RWPE1 (cell line): ENCODE results near the gene KIR2DL1.
"Not testable (repeated sequence)": the region's sequence is repeated elsewhere in the genome, so short reads cannot be mapped to it uniquely, and the experiment has no call there.

Experiments used
- CTCF ChIA-PET: fragments of 350-600 bp; sonication (Branson Sonifier 250); formaldehyde crosslinking; extraction: SDS; loops from one replicate; lab custom pipeline; 2021; lab: Yijun Ruan, JAX
- POLR2A ChIA-PET: fragments of 400-600 bp; formaldehyde crosslinking; extraction: SDS; loops from one replicate; lab custom pipeline; 2020; ENCODE audit warnings: antibody characterized with exemption; ENCODE audit not compliant: low non-redundant PET; lab: Yijun Ruan, JAX
- DNase-seq: peaks from one replicate; pipeline ENCODE4 v3.0.0; 2012; ENCODE audit warnings: low spot score
- H3K27ac ChIP-seq: fragments of 450-650 bp; 2 replicates; pipeline ENCODE4 v1.5.1; 2017
- TF ChIP-seq, protein P1 (sequence below): fragments of 450-650 bp; conservative IDR thresholded peaks from 2 replicates; pipeline ENCODE4 v1.5.1; 2017; ENCODE audit warnings: low read depth, mild to moderate bottlenecking

The KIR2DL1 gene

DNA sequence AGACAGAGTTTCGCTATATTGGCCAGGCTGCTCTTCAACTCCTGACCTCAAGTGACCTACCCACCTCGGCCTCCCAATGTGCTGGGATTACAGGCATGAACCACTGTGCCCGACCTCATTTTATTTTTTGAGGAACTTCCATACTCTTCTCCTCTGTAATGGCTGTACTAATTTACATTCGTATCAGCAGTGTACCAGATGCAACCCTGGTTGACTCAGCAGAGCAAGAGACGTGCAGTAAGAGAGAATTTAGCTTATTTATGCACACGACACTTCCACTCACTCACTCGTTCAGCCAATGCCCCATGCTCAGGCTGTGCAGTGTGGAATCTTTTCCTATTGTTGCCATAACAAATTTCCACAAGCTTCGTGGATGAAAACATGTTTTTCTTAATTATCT, 38.4 kb upstream of the KIR2DL1 start:
- ChIA-PET CTCF (no interaction called here), POLR2A (no interaction called here)
- DNase-seq, result no peak
- TF ChIP-seq, protein P1, sequence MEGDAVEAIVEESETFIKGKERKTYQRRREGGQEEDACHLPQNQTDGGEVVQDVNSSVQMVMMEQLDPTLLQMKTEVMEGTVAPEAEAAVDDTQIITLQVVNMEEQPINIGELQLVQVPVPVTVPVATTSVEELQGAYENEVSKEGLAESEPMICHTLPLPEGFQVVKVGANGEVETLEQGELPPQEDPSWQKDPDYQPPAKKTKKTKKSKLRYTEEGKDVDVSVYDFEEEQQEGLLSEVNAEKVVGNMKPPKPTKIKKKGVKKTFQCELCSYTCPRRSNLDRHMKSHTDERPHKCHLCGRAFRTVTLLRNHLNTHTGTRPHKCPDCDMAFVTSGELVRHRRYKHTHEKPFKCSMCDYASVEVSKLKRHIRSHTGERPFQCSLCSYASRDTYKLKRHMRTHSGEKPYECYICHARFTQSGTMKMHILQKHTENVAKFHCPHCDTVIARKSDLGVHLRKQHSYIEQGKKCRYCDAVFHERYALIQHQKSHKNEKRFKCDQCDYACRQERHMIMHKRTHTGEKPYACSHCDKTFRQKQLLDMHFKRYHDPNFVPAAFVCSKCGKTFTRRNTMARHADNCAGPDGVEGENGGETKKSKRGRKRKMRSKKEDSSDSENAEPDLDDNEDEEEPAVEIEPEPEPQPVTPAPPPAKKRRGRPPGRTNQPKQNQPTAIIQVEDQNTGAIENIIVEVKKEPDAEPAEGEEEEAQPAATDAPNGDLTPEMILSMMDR, result no peak
- H3K27ac ChIP-seq, result no peak overlapping the region

DNA sequence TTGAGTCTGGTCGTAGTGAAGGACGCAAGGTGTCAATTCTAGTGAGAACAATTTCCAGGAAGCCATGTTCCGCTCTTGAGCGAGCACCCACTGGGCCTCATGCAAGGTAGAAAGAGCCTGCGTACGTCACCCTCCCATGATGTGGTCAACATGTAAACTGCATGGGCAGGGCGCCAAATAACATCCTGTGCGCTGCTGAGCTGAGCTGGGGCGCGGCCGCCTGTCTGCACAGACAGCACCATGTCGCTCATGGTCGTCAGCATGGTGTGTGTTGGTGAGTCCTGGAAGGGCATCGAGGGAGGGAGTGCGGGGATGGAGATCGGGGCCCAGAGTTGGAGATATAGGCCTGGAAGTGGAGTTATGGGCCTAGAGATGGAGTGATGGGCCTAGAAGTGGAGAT, 31.3 kb upstream of the KIR2DL1 start, which contains the start of gene KIR2DL3:
KIR2DL3 (plus strand) TSS at position 208 of the 400 bp plus-strand sequence; CDS start at position 241, 33 bp downstream.
- POLR2A ChIA-PET, CTCF ChIA-PET, H3K27ac ChIP-seq: not testable (repeated sequence)

DNA sequence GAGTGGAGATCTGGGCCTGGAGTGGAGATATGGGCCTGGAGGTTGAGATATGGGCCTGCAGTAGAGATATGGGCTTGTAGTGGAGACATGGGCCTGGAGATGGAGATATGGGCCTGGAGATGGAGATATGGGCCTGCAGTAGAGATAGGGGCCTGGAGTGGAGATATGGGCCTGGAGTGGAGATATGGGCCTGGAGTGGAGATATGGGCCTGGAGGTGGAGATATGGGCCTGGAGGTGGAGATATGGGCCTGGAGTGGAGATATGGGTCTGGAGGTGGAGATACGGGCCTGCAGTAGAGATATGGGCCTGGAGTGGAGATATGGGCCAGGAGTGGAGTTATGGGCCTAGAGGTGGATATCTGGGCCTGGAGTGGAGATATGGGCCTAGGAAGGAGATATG, 30.9 kb upstream of the KIR2DL1 start:
- CTCF ChIA-PET, result no interaction called here
- POLR2A ChIA-PET, result no interaction called here
- DNase-seq, result no peak
- TF ChIP-seq, protein P1, result no peak
- H3K27ac ChIP-seq, result no peak overlapping the region

More for the DNA sequence above, 31.3 kb upstream of the KIR2DL1 start, which contains the start of gene KIR2DL3:
- DNase-seq, result not testable (repeated sequence)

DNA sequence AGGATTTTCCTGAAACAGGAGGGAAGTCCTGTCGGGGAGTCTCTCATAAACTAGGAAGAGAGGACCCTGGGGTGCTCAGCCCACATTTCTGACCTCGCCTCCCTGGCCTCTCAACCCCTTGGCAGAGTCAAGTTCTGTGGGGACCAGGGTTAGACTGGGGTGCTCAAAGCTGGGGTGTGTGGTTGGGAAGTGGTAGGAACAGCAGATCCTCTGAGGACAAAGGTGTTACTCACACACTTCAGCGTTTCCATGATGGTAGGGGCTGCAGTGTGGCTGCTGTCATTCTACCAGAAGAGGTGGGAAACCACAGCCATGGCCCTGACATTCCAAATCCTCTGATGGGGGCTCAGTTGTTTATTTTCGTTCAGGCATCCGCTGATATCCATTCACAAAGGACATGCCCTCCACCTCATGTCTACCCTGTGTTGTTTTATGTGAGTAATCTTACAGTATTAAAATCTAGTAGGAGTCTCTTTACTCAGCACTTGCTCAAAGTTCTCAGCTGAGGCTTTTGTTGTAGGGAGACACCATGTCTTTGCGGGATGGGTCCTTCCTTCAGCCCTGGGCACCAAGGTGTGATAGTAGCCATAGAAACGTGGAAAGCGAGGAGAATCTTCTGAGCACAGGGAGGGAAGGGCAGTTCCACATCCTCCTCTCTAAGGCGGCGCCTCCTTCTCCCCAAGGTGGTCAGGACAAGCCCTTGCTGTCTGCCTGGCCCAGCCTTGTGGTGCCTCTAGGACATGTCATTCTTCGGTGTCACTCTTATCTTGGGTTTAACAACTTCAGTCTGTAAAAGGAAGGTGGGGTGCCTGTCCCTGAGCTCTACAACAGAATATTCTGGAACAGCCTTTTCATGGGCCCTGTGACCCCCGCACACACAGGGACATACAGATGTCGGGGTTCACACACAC, 29.8 kb upstream of the KIR2DL1 start:
- H3K27ac ChIP-seq, result no peak overlapping the region
- POLR2A ChIA-PET, result no interaction called here
- TF ChIP-seq, protein P1, result no peak
- no peak for DNase-seq
- CTCF ChIA-PET, result no interaction called here

DNA sequence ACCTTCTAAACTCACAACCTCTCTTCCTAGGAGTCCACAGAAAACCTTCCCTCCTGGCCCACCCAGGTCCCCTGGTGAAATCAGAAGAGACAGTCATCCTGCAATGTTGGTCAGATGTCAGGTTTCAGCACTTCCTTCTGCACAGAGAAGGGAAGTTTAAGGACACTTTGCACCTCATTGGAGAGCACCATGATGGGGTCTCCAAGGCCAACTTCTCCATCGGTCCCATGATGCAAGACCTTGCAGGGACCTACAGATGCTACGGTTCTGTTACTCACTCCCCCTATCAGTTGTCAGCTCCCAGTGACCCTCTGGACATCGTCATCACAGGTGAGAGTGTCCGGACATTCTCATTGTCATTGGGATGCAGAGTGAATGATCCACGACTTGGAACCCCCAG, 27.6 kb upstream of the KIR2DL1 start:
- POLR2A ChIA-PET, result not testable (repeated sequence)

DNA sequence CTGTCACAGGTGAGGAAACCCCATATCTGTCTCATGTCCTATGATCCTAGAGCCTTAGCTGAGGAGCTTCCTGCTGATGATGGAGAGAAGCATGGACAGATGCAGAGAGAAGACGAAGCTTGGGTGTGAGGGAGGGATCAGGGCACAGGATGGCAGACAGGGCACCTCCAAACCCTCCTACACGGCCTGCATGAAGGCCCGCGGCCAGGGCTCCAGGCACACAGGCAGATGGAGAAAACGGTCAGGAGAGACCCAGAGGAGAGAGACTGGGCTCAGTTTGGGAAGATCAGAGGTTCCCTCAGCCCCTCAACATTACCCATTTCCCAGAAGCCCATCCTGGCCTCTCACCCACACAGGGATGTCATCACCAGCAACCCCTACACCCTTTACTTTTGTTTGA, 25.5 kb upstream of the KIR2DL1 start:
- CTCF ChIA-PET, result not testable (repeated sequence)

More for the DNA sequence above, 27.6 kb upstream of the KIR2DL1 start:
- H3K27ac ChIP-seq, DNase-seq, CTCF ChIA-PET: not testable (repeated sequence)

DNA sequence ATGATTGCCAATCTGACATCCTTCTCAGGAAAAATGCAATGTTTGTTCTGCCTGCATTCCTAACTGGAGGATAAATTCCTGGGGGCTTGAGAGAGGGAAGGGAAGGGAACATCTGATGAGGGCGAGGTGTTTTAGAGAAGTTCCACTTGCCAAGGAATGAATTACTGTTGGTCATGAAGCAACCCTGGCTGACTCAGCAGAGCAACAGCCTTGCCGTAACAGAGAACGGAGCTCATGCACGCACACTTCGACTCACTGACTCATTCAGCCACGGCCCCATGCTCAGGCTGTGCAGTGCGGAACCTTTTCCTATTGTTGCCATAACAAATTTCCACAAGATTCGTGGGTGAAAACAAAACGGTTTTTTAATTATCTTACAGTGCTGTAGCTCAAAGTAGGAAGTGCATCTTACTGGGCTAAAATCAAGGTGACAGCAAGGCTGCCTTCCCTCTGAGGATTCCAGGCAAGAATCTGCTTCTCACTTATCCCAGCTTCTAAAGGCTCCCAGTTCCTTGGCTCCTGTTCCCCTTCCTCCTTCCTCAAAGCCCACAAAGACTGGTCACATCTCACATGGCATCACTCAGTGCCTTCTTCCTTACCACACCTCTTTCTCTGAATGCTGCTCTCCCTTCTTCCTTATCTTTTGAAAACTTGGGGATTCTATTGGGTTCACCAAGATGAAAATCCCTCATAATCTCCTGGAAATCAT, 21.8 kb upstream of the KIR2DL1 start:
- DNase-seq, CTCF ChIA-PET, POLR2A ChIA-PET: not testable (repeated sequence)
- H3K27ac ChIP-seq, result peak overlapping the region; percentile 72

More for the DNA sequence above, 25.5 kb upstream of the KIR2DL1 start:
- POLR2A ChIA-PET, DNase-seq, H3K27ac ChIP-seq: not testable (repeated sequence)

DNA sequence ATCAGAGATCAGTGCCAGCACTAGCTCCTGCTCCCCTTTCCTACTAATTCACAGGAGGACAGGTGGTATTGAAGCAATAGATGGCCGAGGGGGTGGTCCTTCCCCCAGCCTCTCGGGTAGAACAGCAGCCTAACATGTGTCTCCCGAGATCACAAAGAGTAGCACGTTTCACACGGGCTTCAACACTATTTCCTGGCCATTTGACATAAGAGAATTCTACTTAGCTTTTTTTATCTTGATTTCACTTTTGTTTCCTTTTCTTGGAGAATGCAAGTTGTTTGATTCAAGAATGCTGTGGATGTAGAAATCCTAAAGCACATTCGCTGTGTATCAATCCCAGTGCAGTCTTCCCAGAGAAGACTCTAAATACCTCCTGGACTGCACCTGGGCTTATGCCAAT, 19.3 kb upstream of the KIR2DL1 start:
- CTCF ChIA-PET, DNase-seq, H3K27ac ChIP-seq, POLR2A ChIA-PET: not testable (repeated sequence)

DNA sequence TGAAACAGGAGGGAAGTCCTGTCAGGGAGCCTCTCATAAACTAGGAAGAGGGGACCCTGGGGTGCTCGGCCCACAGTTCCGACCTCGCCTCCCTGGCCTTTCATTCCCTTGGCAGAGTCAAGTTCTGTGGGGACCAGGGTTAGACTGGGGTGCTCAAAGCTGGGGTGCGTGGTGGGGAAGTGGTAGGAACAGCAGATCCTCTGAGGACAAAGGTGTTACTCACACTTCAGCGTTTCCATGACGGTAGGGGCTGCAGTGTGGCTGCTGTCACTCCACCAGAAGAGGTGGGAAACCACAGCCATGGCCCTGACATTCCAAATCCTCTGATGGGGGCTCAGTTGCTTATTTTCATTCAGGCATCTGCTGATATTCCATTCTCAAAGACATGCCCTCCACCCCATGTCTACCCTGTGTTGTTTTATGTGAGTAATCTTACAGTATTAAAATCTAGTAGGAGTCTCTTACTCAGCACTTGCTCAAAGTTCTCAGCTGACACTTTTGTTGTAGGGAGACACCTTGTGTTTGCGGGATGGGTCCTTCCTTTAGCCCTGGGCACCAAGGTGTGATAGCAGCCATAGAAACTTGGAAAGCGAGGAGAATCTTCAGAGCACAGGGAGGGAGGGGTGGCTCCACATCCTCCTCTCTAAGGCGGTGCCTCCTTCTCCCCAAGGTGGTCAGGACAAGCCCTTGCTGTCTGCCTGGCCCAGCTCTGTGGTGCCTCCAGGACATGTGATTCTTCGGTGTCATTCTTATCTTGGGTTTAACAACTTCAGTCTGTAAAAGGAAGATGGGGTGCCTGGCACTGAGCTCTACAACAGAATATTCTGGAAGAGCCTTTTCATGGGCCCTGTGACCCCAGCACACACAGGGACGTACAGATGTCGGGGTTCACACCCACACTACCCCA, 13.1 kb upstream of the KIR2DL1 start:
- DNase-seq, POLR2A ChIA-PET, H3K27ac ChIP-seq, CTCF ChIA-PET: not testable (repeated sequence)

DNA sequence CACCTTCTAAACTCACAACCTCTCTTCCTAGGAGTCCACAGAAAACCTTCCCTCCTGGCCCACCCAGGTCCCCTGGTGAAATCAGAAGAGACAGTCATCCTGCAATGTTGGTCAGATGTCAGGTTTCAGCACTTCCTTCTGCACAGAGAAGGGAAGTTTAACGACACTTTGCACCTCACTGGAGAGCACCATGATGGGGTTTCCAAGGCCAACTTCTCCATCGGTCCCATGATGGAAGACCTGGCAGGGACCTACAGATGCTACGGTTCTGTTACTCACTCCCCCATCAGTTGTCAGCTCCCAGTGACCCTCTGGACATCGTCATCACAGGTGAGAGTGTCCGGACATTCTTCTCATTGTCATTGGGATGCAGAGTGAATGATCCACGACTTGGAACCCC, 11.0 kb upstream of the KIR2DL1 start:
- POLR2A ChIA-PET, CTCF ChIA-PET, DNase-seq: not testable (repeated sequence)

DNA sequence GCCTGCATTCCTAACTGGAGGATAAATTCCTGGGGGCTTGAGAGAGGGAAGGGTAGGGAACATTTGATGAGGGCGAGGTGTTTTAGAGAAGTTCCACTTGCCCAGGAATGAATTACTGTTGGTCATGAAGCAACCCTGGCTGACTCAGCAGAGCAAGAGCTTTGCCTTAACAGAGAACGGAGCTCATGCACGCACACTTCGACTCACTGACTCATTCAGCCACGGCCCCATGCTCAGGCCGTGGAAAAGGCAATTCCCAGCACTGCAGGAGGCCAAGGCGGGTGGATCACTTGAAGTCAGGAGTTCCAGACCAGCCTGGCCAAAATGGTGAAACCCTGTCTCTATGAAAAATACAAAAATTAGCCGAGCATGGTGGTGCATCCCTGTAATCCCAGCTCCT, 5.4 kb upstream of the KIR2DL1 start:
- POLR2A ChIA-PET, DNase-seq, H3K27ac ChIP-seq, CTCF ChIA-PET: not testable (repeated sequence)

More for the DNA sequence above, 11.0 kb upstream of the KIR2DL1 start:
- H3K27ac ChIP-seq, result not testable (repeated sequence)

DNA sequence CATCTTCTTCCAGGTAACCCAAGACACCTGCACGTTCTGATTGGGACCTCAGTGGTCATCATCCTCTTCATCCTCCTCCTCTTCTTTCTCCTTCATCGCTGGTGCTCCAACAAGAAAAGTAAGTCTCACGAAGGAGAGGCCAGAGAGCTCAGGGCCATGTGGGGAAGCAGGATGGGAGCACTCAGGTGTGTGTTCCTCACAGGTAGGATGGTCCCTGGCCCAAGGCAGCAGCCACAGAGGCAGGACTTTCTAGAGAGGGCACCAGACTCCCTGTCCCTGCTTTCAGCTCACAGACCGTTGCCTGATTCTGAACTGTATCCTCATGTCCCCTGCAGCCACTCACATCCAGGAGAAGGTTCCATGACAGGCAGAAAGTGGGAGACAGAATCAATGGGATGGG, 3.1 kb upstream of the KIR2DL1 start:
- CTCF ChIA-PET, DNase-seq, POLR2A ChIA-PET, H3K27ac ChIP-seq: not testable (repeated sequence)
